ENCODE data around the gene SPOCK1.
"Not testable (repeated sequence)": the region's sequence is repeated elsewhere in the genome, so short reads cannot be mapped to it uniquely, and the experiment has no call there.

The SPOCK1 gene

DNA sequence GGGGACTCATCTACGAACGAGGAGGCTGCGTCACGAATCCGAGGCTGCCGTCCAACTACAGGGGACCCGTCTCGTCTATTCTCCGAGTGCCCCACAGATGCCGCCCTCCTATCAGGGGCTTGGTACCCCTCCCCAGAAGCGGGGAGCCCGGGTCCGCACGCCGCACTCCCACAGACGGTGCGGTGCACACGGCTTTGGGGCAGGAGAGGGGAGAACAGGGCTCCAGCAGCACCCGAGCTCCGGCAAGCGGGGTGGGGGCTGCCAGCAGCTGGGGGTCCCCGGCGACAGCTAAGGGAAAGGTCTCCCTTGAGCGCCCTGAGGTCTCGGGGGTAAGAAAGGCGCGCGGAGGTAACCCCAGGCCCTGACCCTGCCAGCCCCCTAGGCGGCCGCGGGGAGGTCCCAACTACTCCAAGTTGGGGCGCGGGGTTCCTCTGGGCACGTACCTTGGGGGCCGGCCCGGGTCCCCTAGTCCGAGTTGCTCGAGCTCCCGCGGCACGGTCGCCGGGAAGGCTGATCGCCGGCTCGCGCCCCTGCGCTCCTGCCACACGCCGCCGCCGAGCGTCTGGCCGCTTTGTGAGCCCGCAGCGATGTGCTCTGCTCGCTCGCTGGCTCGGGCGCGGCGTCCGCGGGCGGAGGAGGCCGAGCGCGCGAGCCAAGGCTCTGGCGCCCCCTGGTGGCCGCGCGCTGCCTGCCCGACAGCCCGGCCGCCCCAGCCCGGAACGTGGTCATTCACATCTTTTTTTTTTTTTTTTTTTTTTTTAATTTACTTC, at the start of gene SPOCK1:
TSS of gene SPOCK1 (minus strand) at position 591 of the 770 bp plus-strand sequence.
- peak; percentile 70 for DNase-seq

DNA sequence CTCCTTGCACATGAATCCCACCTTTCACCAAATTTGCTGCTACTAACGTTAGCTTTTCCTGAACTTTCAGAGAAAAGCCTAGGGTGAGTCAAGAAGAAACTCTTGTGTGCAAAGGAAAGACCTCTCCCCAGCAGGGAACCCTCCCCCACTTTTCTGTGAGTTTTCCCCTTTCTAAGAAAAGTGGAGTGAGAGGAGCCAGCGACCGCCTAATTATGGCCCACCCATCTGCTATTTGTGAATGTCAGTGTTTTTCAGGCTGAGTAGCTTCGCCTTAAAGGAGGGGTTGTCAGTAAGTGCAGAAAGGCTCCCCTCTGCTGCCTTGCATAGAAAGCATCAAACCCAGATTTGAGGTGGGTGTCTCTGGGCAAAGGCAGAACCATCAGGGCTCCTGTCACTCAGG, 46.8 kb upstream of the SPOCK1 start:
- no peak for DNase-seq

DNA sequence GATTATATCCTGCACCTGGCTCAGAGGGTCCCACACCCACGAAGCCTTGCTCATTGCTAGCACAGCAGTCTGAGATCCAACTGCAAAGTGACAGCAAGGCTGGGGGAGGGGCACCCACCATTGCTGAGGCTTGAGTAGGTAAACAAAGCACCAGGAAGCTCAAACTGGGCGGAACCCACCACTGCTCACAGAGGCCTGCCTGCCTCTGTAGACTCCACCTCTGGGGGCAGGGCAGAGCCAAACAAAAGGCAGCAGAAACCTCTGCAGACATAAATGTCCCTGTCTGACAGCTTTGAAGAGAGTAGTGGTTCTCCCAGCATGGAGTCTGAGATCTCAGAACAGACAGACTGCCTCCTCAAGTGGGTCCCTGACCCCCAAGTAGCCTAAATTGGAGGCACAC, 36.3 kb upstream of the SPOCK1 start:
- not testable (repeated sequence) for DNase-seq

DNA sequence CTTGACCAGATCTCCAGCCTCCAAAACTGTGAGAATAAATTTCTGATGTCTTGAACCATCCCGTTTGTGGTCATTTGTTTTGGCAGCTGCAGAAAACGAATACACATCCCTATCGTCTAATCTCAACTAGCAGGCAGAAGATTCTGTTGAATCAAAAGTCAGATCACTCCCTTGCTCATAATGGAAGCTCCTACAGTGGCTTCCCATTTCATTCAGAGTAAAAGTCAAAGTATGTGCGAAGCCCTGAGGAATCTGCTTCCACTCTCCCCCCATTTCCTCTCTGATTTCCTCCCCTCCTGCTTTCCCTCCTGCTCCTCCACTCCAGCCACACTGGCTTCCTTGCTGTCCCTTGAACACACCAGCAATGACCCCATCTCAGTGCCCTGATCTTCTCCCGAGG, 34.8 kb upstream of the SPOCK1 start:
- DNase-seq, result no peak

DNA sequence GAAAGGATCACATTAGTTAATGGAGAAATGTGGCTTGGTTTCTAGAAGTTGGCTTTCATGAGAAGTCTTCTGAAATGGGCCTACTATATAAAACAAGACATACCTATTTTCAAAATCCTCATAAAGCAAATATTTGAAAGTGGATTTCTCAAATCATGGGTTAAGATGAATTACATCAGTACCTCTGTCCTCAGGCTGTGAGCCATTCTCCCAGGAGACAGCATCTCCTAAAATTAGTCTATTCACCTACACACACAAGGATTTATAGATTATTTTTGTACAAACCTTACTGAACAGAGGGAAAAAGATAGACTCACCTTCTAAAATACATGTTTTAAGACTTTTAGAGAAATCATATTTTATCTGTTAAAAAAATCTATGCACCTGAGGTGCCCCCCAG, 32.1 kb upstream of the SPOCK1 start:
- no peak for DNase-seq

DNA sequence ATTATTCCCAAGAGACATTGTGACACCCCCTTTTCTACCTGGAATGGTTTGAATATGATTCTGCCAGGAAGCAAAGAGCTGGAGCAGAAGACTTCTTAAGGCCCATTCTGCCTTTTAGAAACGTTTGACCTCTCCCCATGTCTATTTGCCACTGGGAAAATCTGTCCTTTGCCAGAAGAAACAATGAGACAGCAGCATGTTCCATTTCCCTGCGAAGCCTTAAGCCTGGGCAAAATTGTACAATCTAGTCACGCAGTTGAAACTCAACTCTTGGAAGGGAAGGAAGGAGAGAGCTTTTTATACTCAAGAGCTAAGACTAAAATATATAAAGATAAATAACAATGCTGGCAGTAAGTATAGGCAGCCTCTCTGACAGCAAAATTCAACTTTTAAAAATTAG, 22.1 kb upstream of the SPOCK1 start:
- no peak for DNase-seq

DNA sequence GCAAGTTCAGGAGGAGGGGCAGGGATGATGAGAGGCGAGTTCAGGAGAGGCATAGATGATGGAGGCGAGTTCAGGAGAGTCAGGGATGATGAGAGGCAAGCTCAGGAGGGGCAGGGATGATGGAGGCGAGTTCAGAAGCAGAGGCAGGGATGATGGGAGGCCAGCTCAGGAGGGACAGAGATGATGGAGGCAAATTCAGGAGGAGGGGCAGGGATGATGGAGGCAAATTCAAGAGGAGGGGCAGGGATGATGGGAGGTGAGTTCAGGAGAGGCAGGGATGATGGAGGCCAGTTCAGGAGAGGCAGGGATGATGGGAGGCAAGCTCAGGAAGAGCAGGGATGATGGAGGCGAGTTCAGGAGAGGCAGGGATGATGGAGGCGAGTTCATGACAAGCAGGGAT, 17.8 kb upstream of the SPOCK1 start:
- no peak for DNase-seq

DNA sequence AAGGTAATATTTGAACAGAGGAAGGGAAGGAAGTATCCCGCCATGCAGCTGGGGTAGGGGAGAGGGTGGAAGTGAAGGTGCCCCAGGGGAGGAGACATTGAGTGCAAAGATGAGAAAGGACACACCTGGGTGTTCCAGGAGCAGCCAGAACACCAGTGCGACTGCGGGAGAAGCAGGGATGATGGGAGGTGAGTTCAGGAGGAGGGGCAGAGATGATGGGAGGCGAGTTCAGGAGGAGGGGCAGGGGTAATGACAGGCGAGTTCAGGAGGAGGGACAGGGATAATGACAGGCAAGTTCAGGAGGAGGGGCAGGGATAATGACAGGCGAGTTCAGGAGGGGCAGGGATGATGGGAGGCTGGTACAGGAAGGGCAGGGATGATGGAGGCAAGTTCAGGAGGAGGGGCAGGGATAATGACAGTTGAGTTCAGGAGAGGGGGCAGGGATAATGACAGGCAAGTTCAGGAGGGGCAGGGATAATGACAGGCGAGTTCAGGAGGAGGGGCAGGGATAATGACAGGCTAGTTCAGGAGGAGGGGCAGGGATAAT, 17.2 kb upstream of the SPOCK1 start:
- DNase-seq, result no peak

DNA sequence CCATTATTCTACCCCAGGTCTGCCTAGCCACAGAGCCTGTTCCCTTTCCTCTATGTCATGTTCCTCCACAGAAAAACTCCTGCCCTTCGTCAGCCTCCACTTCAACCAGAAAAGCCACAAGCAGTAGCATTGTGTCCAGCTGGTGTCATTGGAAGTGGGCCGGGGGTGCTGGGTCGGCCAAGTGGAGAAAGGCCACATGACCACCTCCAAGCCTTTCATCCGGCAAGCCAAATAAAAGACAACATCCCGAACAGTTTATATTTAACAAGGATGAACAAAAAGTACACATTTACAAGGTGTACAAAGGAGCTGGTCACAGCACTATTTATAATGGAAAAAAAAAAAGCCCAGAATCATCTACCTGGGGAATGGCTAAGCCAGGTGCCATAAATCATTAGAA, 16.1 kb upstream of the SPOCK1 start:
- no peak for DNase-seq

DNA sequence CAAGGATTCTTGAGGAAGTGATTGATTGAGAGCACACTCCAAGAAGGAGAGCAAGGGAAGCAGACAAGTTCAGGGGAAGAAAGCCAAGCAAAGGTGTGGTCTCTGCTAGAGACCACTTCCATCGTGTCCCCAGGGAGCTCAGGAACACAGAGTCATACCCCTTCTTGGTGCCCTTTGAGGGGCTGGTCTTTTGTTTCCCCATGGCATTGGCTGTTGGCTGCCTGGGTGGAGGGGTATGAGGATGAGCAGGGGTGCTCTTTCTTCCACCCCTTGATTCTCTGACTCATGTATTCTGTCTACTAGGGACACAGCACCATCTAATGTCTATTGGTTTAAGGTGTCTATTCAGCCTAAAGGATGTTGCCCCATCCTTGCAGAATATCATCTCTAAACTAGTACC, 11.5 kb upstream of the SPOCK1 start:
- no peak for DNase-seq

DNA sequence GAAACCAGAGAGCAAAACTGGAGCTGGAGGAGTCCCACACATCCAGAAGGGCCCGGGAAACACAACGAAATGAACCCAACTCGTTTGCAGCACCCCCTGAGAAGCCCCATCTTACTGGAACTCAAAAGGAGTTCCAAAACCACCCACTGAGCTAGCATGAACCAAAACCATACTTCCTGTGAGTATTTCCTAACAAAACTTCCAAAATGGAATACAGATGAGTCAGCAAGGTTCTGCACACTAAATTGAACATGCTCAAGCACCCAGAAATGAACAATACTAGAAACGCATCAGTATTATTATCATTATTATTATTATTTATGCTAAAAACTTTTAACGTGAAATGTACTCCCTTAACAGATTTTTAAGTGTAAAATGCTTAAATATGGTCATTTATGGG, 8.0 kb upstream of the SPOCK1 start:
- DNase-seq, result no peak

DNA sequence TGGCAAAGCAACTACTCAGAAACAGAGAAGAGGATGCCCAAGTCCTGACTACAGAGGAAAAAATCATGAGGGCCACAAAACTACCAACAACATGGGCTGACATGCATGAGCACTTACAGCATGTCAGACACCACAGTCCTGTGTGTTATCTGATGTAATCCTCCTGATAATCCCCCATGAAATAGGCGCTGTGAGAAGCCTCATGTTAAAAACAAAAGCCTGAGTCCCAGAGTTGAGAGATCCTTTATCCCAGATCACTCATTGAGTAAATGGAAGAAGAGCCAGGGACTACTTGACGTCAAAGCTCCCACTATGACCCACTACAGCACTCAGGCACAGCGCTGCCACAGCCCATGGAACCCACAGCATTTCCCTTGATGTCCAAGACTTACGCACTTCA, 7.2 kb upstream of the SPOCK1 start:
- DNase-seq, result no peak

DNA sequence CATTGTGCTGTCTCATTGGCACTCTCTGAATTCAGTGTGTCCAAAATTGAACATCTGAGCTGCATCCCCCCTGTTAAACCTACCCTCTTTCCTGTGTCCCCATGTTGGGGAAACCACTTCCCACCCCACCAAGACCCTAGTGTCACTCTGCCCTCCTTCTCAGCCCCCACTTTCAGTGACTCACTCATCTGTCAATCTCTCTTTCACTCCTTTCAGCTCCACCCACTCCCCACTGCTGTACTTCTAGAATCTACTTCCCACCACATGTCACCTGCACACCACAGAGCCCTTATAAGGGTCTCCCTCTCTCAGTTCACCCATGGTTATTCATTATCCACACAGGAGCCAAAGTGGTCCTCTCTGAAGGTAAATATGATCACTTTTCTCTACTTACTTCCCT, 5.8 kb upstream of the SPOCK1 start:
- DNase-seq, result no peak

DNA sequence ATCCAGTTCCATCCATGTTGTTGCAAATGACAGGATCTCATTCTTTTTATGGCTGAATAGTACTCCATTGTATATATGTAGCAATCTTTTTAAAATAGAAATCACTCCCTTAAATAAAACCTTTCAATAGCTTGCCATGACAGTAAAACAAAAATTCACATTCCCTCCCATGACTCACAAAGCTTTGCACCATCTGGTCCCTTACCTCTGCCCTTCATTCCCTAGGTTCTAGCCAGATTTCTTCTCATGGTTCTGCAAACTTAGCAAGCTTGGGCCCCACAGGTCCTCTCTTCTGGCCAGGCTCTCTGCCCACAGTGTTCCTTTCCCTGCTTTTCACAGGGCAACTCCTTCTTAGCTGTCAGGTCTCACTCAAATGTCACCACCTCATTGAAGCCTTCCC, 4.3 kb upstream of the SPOCK1 start:
- no peak for DNase-seq

DNA sequence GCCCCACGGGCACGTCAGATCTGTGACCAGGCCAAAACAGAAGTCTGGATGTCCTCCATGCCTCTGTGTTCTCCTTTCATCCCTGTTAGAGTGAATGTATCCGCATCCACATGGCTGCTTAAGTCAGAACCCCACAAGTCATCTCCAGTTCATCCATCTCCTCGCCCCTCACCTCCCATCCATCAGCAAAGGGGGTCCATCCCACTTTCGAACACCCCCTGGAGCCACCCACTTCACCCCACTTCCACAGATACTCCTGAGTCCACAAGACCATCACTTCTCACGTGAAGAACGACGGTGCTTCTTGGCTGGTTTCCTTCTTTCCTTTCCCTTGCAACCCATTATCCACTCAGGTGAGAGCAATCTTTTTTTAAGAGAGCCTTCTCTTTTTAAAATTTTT, 3.5 kb upstream of the SPOCK1 start:
- no peak for DNase-seq

DNA sequence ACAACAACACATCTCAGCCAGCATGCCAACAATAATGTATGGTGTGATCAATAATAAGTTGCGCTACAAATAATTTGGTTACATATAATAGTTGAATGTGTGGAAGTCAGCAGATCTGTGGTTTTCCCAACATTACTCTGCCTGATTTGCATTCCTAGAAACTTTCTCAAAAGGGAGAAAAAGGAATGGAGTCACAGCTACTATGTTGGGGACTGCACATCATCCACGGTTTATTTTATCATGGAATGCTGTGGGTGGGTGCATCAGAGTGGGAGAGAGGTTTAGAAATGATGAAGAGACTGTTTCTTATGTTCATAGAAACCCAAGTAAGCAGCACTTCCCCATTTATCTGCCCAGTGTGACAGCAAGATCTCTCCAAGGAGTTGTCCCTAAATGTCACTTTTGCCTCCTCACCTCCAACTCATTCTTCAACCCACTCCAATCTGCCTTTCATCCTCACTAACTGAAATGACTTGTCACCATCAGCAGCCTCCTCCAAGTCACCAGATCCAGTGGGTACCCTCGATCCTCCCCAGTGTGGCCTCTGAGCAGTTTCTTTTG, 2.8 kb upstream of the SPOCK1 start:
- DNase-seq, result no peak

DNA sequence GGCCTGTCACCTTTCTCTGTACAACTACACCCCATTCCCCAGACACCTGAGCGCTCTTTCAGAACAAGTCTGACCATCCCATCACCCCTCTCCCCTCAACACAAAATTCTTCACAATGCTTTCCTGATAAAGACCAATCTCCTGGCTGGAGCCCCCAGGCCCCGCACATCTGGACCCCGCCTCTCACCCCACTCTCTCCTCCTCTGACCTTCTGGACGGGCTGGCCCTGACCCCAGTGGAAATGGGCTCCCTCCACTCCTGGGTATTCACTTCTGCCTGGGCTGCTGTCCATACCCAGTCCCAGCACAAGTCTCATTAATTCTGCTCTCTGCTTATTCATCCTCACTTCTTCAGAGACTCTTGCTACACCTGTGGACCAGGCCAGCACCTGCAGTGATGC, 2.1 kb upstream of the SPOCK1 start:
- DNase-seq, result no peak

DNA sequence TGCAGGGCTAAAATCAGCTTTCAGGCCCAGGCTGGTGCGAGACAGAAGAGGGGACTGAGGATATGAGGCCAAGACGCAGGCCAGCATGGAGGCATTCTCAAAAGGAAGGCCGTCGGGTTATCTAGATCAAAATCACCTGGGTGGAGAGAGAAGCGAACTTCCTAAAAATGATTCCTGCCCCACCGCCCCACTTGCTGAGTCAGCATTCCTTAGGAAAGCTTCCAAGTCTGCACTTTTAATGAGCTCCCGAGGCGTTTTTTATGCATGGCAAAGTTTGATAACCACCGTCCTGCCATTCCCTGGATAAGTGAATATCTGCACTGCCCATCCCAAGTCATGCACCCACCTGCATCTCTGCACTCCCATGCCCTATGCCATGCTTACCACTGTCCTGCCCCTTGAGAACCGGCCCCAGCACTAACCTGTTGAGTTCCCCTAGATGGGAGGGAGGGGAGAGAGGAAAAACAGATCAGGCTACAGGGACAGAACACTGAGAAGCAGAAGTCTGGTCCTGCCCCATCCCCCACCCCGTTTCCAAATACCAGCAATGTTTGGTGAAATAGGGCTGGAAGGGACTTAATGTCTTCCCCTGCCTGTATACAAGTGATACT, 1.6 kb upstream of the SPOCK1 start:
- no peak for DNase-seq

DNA sequence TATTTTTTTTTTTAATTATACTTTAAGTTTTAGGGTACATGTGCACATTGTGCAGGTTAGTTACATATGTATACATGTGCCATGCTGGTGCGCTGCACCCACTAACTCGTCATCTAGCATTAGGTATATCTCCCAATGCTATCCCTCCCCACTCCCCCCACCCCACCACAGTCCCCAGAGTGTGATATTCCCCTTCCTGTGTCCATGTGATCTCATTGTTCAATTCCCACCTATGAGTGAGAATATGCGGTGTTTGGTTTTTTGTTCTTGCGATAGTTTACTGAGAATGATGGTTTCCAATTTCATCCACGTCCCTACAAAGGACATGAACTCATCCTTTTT, 351 bp upstream of the SPOCK1 start:
- DNase-seq, result not testable (repeated sequence)

DNA sequence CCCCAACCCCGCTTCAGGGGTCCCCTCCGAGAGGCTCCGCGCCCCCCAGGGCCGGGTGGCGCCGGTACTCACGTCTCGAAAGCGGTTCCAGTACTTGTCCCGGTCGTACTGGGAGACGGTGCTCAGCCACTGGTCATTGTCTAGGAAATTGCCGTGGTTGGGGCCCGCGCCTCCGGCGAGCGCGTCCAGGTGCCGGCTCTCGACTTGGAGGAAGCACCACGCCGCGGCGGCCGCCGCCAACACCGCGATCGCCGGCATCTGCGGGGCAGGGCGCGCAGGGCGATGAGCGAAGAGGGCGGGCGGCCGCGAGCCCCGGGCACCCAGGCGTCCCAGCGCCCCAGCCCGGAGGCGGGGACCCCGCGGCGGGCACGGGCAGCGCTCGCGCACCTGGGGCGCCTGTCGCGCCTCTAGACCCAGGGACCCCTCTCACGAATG, 808 bp downstream of the SPOCK1 start:
- peak; percentile 17 for DNase-seq

DNA sequence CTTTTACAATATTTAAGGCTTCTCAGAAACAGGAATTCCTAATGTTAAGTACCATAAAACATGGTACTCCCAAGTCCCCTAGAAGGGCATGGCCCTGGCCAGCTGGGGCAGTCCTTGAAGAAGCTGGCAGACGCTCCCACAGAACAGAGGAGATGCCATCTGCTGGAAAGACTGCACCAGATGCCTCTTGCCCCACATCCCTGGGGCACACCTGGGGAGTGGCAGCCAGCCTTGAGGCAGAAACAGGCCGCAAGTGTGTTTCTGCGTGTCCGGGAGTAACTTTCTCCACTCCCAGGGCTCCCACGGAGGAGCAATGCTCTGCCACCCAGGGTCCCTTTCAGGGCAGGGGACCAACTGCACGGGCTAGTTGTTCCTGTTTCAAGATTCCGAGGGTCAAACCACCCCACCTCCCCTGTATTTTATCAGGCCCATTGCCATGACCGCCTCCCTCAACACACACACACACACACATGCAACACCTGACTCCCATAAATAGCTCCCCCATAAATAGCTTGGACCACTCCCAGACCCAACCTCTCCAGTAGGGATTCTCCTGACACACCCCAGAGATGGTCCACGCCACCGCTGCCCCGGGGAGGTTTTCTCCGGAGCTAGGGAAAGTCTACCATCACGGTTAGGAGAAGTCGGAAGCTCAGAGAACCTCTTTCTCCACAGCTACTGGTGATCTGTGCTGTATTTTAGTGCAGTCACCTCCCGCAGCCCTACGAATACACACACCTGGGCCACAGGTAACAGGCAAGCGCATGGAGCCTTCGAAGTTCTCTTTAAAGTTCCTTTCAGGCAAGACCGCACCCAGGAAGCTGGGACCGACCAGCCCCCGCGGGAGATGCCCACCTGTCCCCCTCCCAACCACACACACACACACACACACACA, 1.5 kb downstream of the SPOCK1 start:
- no peak for DNase-seq

DNA sequence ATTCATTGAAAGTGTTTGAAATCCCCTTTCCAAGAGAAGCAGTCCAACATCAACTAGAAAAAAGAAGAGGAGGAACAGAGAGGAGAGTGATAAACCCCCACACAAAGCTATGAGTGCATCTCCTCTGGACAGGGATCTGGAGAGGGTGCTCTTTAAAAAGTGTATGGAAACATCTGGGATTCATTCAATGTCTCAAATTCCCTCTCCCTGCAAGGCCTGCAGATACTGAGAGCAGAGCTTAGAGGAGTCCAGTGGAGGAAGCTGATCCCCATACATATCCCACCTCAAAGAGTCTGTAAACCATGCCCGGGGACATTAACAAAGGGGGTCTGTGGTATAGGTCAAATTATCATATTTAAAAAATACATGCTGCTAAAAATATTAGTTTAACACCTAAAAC, 2.2 kb downstream of the SPOCK1 start:
- DNase-seq, result no peak

DNA sequence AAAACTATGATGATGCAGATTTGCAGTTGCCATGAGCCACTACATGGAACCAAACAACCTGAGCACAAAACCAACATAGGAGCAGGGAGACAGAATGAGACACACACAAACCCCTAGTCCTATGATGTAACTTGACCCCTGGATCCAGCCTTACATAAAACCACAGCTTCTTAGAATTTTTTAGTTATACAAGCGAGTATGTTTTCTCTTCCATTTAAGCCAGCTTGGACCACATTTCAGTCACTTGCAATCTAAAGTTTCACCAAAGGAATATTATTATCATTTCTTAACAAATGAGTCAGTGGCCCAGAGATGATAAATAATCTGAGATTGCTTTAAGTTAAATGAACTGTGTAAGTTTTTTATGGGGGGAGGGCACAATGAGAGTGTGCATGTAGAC, 6.8 kb downstream of the SPOCK1 start:
- DNase-seq, result no peak
